Body of pancreas (tissue), 4 donors: ENCODE measurements around the gene TPCN2.
"Not testable (repeated sequence)": the region's sequence is repeated elsewhere in the genome, so short reads cannot be mapped to it uniquely, and the experiment has no call there.

Source experiments
- POLR2A ChIP-seq, 3 donors: fragments of 450-650 bp; IDR thresholded peaks; one replicate each; pipeline ENCODE4 v1.6.1; 2016; ENCODE audit warnings: antibody characterized with exemption in 3 of 3, mild to moderate bottlenecking in 2 of 3
- TF ChIP-seq, protein P1 (sequence below), 7 experiments: fragments of 450-650 bp in 4 of 7; fragments of 200-600 bp in 3 of 7; sonication (generic) in 3 of 7; IDR thresholded peaks; one replicate each; pipeline ENCODE4 v1.5.1; 2016 to 2019; ENCODE audit warnings: antibody characterized with exemption in 7 of 7

DNA sequence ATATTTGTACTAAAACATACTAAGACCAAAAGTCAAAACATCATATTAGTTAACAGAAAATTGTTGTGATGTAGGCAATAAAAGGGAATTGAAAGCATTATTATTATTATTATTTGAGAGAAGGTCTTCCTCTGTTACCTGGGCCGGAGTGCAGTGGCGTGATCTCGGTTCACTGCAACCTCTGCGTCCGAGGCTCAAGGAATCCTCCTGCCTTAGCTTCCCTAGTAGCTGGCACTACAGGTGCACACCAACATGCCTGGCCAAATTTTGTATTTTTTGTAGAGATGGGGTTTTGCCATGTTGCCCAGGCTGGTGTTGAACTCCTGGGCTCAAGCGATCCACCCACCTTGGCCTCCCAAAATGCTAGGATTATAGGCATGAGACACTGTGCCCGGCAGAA, 91.4 kb downstream of the TPCN2 start:
- TF ChIP-seq, protein P1, sequence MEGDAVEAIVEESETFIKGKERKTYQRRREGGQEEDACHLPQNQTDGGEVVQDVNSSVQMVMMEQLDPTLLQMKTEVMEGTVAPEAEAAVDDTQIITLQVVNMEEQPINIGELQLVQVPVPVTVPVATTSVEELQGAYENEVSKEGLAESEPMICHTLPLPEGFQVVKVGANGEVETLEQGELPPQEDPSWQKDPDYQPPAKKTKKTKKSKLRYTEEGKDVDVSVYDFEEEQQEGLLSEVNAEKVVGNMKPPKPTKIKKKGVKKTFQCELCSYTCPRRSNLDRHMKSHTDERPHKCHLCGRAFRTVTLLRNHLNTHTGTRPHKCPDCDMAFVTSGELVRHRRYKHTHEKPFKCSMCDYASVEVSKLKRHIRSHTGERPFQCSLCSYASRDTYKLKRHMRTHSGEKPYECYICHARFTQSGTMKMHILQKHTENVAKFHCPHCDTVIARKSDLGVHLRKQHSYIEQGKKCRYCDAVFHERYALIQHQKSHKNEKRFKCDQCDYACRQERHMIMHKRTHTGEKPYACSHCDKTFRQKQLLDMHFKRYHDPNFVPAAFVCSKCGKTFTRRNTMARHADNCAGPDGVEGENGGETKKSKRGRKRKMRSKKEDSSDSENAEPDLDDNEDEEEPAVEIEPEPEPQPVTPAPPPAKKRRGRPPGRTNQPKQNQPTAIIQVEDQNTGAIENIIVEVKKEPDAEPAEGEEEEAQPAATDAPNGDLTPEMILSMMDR (IDR thresholded peaks at IDR 0.05): not testable (repeated sequence)
- not testable (repeated sequence) for TF ChIP-seq POLR2A (IDR thresholded peaks at IDR 0.05)
